Stimulated activated CD4-positive, alpha-beta T cell treated with anti-CD3 and anti-CD28 coated beads, TNF-alpha, amount 100 ng/mL, for 4 hours (primary cell): ENCODE measurements around the gene SHQ1.
"Not testable (repeated sequence)": the region's sequence is repeated elsewhere in the genome, so short reads cannot be mapped to it uniquely, and the experiment has no call there.

ENCODE experiments used
- DNase-seq, 3 experiments: peaks; one replicate each; pipeline ENCODE4 v3.0.0-alpha.2; 2020; ENCODE audit warnings: low read depth in 3 of 3

SHQ1 gene

DNA sequence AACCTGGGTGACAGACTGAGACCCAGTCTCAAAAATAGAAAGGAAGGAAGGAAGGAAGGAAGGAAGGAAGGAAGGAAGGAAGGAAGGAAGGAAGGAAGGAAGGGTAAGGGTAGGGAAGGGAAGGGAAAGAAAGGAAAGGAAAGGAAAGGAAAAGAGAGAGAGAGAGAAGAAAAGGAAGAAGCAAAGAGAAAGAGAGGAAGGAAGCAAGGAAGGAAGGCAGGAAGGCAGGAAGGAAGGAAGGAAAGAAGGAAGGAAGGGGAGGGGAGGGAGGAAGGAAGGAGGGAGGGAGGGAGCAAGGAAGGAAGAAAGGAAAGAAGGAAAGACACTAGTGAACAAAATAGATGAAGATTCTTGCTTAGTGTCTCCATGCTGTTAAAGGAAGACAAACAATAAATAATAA lies 129.1 kb downstream of the SHQ1 start:
- DNase-seq, result no peak

- DNase-seq, result not testable (repeated sequence)
Observed at GRCh38 chr3:72714135-72714534, 134.1 kb downstream of the SHQ1 start.

GRCh38 chr3:72710471-72710870 lies 137.8 kb downstream of the SHQ1 start:
- DNase-seq, result not testable (repeated sequence)

DNA sequence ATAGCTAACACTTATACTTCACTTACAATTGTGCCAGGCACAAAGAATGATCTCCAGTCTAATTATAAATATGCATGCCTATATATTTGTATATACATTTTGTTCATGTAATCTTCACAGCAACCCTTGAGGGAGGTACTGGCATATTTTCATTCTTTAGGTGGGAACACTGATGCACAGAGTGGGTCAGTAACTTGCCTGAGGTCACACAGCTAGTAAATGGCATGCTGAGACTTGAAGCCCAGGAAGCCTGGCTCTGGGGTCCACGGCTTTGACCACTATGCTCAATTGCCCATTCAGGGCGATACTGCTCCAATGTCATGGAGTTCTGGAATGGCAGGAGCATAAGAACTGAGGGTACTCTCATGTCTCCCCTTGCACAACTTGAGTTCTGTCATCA lies 139.8 kb downstream of the SHQ1 start:
- DNase-seq, result no peak

- no peak for DNase-seq
Observed at GRCh38 chr3:72702997-72703396, 145.2 kb downstream of the SHQ1 start.

- DNase-seq, result no peak
Observed at GRCh38 chr3:72702390-72702789, 145.9 kb downstream of the SHQ1 start.

DNA sequence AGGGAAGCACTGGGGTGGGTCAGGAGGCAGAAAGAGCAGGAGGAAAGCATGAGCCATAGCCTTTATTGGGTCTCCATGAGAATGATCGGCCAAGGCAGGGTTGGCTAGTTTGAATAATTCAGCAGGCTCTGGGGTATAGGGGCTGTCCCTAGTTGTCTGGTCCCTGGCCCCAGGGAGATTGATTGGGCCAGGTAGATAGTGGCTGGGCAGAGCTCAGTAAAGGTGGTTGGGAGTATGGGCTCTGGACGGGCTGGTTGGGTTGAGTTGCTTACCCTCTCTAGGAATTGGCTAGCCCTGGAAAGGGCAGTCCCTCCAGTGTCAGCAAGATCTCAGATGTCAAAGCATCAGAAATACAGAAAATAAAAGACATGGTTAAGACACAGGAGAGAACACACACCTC lies 148.1 kb downstream of the SHQ1 start:
- no peak for DNase-seq

GRCh38 chr3:72699631-72700030 lies 148.6 kb downstream of the SHQ1 start:
- no peak for DNase-seq
